WERI-Rb-1 (cell line): Measurements from ENCODE around the gene USP13.

Experiments
- DNase-seq: peaks from one replicate; pipeline ENCODE4 v3.0.0-alpha.2; 2020
- H3K27ac ChIP-seq: fragments of 250-450 bp; sonication (Bioruptor Pico); 2 replicates; pipeline ENCODE4 v1.5.1; 2020; ENCODE audit warnings: mild to moderate bottlenecking, moderate library complexity
- H3K27me3 ChIP-seq: fragments of 250-450 bp; sonication (Bioruptor Pico); 2 replicates; pipeline ENCODE4 v1.5.1; 2021; ENCODE audit warnings: mild to moderate bottlenecking, low read depth, moderate library complexity; ENCODE audit not compliant: insufficient read depth, severe bottlenecking
- H3K36me3 ChIP-seq: fragments of 250-450 bp; sonication (Bioruptor Pico); 2 replicates; pipeline ENCODE4 v1.5.1; 2020; ENCODE audit warnings: mild to moderate bottlenecking, moderate library complexity
- H3K4me3 ChIP-seq: 2 replicates; pipeline ENCODE4 v1.5.1; 2011; ENCODE audit warnings: low read depth, mild to moderate bottlenecking, control low read depth, low read length
- H3K9me3 ChIP-seq: fragments of 250-450 bp; sonication (Bioruptor Pico); 2 replicates; pipeline ENCODE4 v1.5.1; 2021; ENCODE audit warnings: mild to moderate bottlenecking, moderate library complexity; ENCODE audit not compliant: severe bottlenecking
- CTCF ChIP-seq: IDR thresholded peaks from 2 replicates; pipeline ENCODE4 v1.5.1; 2011; ENCODE audit warnings: low read depth, mild to moderate bottlenecking, control low read depth, inconsistent platforms, low read length

USP13 gene

GRCh38 chr3:179833294-179833693 is 180.5 kb downstream of the USP13 start:
- TF ChIP-seq CTCF: no peak
- no peak for DNase-seq

GRCh38 chr3:179837374-179837773 is 184.5 kb downstream of the USP13 start:
- Histone ChIP-seq H3K4me3 (no peak overlapping the region), H3K36me3 (no peaks in the 10 kb centered on the region), H3K27ac (no peak overlapping the region), H3K9me3 (no peaks in the 10 kb centered on the region), H3K27me3 (no peaks in the 10 kb centered on the region)
- TF ChIP-seq CTCF: no peak
- DNase-seq: no peak

More at GRCh38 chr3:179833294-179833693, 180.5 kb downstream of the USP13 start:
- Histone ChIP-seq H3K27me3 (no peaks in the 10 kb centered on the region), H3K4me3 (no peak overlapping the region), H3K36me3 (no peaks in the 10 kb centered on the region), H3K27ac (no peak overlapping the region), H3K9me3 (no peaks in the 10 kb centered on the region)
